HepG2 (cell line): Measurements from ENCODE around the gene C4BPA. TPM values are rescaled to one million over a fixed set of nuclear protein-coding genes. Genes with fewer than 3 reads are reported as not detected.

Experiments
- CERS6 ChIP-seq: sonication (generic); formaldehyde crosslinking; IDR thresholded peaks from 2 replicates; pipeline ENCODE4 v1.5.0; 2020; ENCODE audit warnings: missing genetic modification reagents
- CREB1 ChIP-seq, 2 experiments: fragments of 450-650 bp in 1 of 2; IDR thresholded peaks; 2 replicates each; pipeline ENCODE4 v1.6.1; 2016 to 2017; ENCODE audit warnings: control low read depth in 1 of 2, mild to moderate bottlenecking in 1 of 2, missing compliant biosample characterization in 1 of 2, missing genetic modification characterization in 1 of 2
- GATAD1 ChIP-seq: IDR thresholded peaks from 2 replicates; pipeline ENCODE4 v1.6.1; 2016; ENCODE audit warnings: missing genetic modification reagents, missing compliant biosample characterization
- HDAC1 ChIP-seq: sonication (generic); formaldehyde crosslinking; IDR thresholded peaks from 2 replicates; pipeline ENCODE4 v1.5.1; 2020; ENCODE audit warnings: mild to moderate bottlenecking, missing genetic modification reagents
- HIVEP1 ChIP-seq: sonication (generic); formaldehyde crosslinking; IDR thresholded peaks from 2 replicates; pipeline ENCODE4 v1.4.0; 2020; ENCODE audit warnings: mild to moderate bottlenecking, missing genetic modification reagents
- HMGXB4 ChIP-seq, 2 experiments: sonication (generic) in 1 of 2; formaldehyde crosslinking in 1 of 2; IDR thresholded peaks; 2 replicates each; pipeline versions ENCODE4 v1.4.0 to v1.6.1; 2018 to 2020; ENCODE audit warnings: missing genetic modification reagents in 2 of 2, borderline replicate concordance in 1 of 2, low read depth in 1 of 2, mild to moderate bottlenecking in 1 of 2, missing biosample characterization in 1 of 2
- KDM6A ChIP-seq: IDR thresholded peaks from 2 replicates; pipeline ENCODE4 v1.6.1; 2016; ENCODE audit warnings: low read depth
- MTA3 ChIP-seq: sonication (generic); formaldehyde crosslinking; IDR thresholded peaks from 2 replicates; pipeline ENCODE4 v1.4.0; 2020; ENCODE audit warnings: missing genetic modification reagents
- PAWR ChIP-seq: sonication (generic); formaldehyde crosslinking; IDR thresholded peaks from 2 replicates; pipeline ENCODE4 v1.4.0; 2020; ENCODE audit warnings: missing genetic modification reagents, mild to moderate bottlenecking, borderline replicate concordance
- POLR2AphosphoS2 ChIP-seq: IDR thresholded peaks from 2 replicates; pipeline ENCODE4 v1.6.1; 2011; ENCODE audit warnings: low read depth, low read length, improper control_type of control experiment
- RNF2 ChIP-seq: fragments of 450-650 bp; conservative IDR thresholded peaks from 2 replicates; pipeline ENCODE4 v1.6.1; 2016; ENCODE audit warnings: low read depth
- RORA ChIP-seq: sonication (generic); formaldehyde crosslinking; IDR thresholded peaks from 2 replicates; pipeline ENCODE4 v1.5.0; 2020; ENCODE audit warnings: mild to moderate bottlenecking, missing genetic modification reagents, moderate library complexity
- SOX13 ChIP-seq, 3 experiments: fragments of 450-650 bp in 1 of 3; sonication (generic) in 1 of 3; formaldehyde crosslinking in 1 of 3; IDR thresholded peaks in 2 of 3; conservative IDR thresholded peaks in 1 of 3; 2 replicates each; pipeline versions ENCODE4 v1.5.0 to v1.6.1; 2016 to 2020; ENCODE audit warnings: antibody characterized with exemption in 1 of 3, mild to moderate bottlenecking in 1 of 3, missing compliant biosample characterization in 1 of 3, missing genetic modification reagents in 1 of 3, moderate library complexity in 1 of 3
- STAG1 ChIP-seq: sonication (generic); formaldehyde crosslinking; IDR thresholded peaks from 2 replicates; pipeline ENCODE4 v1.4.0; 2020; ENCODE audit warnings: missing genetic modification reagents
- TFE3 ChIP-seq: IDR thresholded peaks from 2 replicates; pipeline ENCODE4 v1.6.1; 2016
- ZBTB34 ChIP-seq: sonication (generic); formaldehyde crosslinking; IDR thresholded peaks from 2 replicates; pipeline ENCODE4 v1.8.0; 2022; ENCODE audit warnings: mild to moderate bottlenecking, missing genetic modification reagents
- ZNF326 ChIP-seq: sonication (generic); formaldehyde crosslinking; IDR thresholded peaks from 2 replicates; pipeline ENCODE4 v1.4.0; 2020; ENCODE audit warnings: missing genetic modification reagents, borderline replicate concordance
- ZNF354B ChIP-seq: sonication (generic); formaldehyde crosslinking; IDR thresholded peaks from 2 replicates; pipeline ENCODE4 v1.8.0; 2022; ENCODE audit warnings: mild to moderate bottlenecking, missing genetic modification reagents
- ZNF431 ChIP-seq: sonication (generic); formaldehyde crosslinking; IDR thresholded peaks from 2 replicates; pipeline ENCODE4 v1.9.0; 2022; ENCODE audit warnings: missing genetic modification reagents, low read depth, mild to moderate bottlenecking, borderline replicate concordance
- ZNF557 ChIP-seq: sonication (generic); formaldehyde crosslinking; IDR thresholded peaks from 2 replicates; pipeline ENCODE4 v1.4.0; 2020; ENCODE audit warnings: missing genetic modification reagents
- ZNF703 ChIP-seq: sonication (generic); formaldehyde crosslinking; IDR thresholded peaks from 2 replicates; pipeline ENCODE4 v1.5.1; 2020; ENCODE audit warnings: missing genetic modification reagents, mild to moderate bottlenecking, moderate library complexity, borderline replicate concordance
- ZNF780A ChIP-seq: sonication (generic); formaldehyde crosslinking; IDR thresholded peaks from 2 replicates; pipeline ENCODE4 v1.8.0; 2022; ENCODE audit warnings: mild to moderate bottlenecking, missing genetic modification reagents, moderate library complexity
- ZNF83 ChIP-seq: sonication (generic); formaldehyde crosslinking; IDR thresholded peaks from 2 replicates; pipeline ENCODE4 v1.4.0; 2020; ENCODE audit warnings: missing genetic modification reagents, mild to moderate bottlenecking, borderline replicate concordance
- polyA plus RNA-seq, 8 experiments: library from polyadenylated mRNA; depleted of rRNA in 3 of 8; stranded (reverse) in 7 of 8; unstranded in 1 of 8; fragments of >200 nt; fragmentation: Illumina TruSeq in 4 of 8; extraction: Trizol in 4 of 8; gene quantifications; 2 replicates each; pipeline versions ENCODE4 v1.2.1 to v1.2.3, GENCODE V29; 2011 to 2016; ENCODE audit warnings: low read depth in 4 of 8, missing spikeins in 1 of 8, mixed read lengths in 1 of 8; ENCODE audit not compliant: insufficient read depth in 1 of 8
- total RNA-seq, 5 experiments: library from RNA; depleted of rRNA; stranded (reverse); fragments of >200 nt; fragmentation: Illumina TruSeq; extraction: Trizol; gene quantifications; 2 replicates each; pipeline ENCODE4 v1.2.3, GENCODE V29; 2016; ENCODE audit warnings: low read depth in 1 of 5

The C4BPA gene
- total and polyA plus RNA-seq, 2 of the 13 experiments (the other 11 are each of a cell fraction or from before 2014, with no cell fraction given): 32.1 to 60.1 TPM

GRCh38 chr1:207088701-207089626, 15.1 kb upstream of the C4BPA start, which contains the start of gene C4BPB (continued):
- no peak for TF ChIP-seq STAG1 (CRISPR knock-in tag)
- no peak for TF ChIP-seq ZNF83 (CRISPR knock-in tag)
- TF ChIP-seq ZBTB34 (CRISPR knock-in tag): peak; percentile 99
- no peak for TF ChIP-seq ZNF780A (CRISPR knock-in tag)
- no peak for TF ChIP-seq POLR2AphosphoS2
- no peak for TF ChIP-seq ZNF326
- TF ChIP-seq MTA3 (CRISPR knock-in tag): no peak
- peak; percentile 51; the same call in 1 of the 2 replicates for TF ChIP-seq SOX13 (IDR thresholded peaks at IDR 0.05)
- TF ChIP-seq SOX13 (CRISPR knock-in tag; conservative IDR thresholded peaks at IDR 0.05 in 1 of 2, IDR thresholded peaks at IDR 0.05 in 1 of 2): peak in 1 of 2 experiments; percentile 81; a peak in 2 of 4 replicates
- no peak for TF ChIP-seq PAWR (CRISPR knock-in tag)
- no peak for TF ChIP-seq RNF2
- peak; percentile 73 for TF ChIP-seq TFE3
- no peak for TF ChIP-seq CREB1 (IDR thresholded peaks at IDR 0.05)
- peak; percentile 69 for TF ChIP-seq CREB1 (CRISPR knock-in tag; IDR thresholded peaks at IDR 0.05)
- TF ChIP-seq ZNF703: no peak
- TF ChIP-seq HIVEP1 (CRISPR knock-in tag): no peak
- TF ChIP-seq HDAC1: peak; percentile 89
- no peak for TF ChIP-seq ZNF354B (CRISPR knock-in tag)
- TF ChIP-seq ZNF431 (CRISPR knock-in tag): no peak
- no peak for TF ChIP-seq RORA (CRISPR knock-in tag)
- peak; percentile 63 for TF ChIP-seq GATAD1 (CRISPR knock-in tag)
- TF ChIP-seq CERS6 (CRISPR knock-in tag): no peak
- peak; percentile 99 for TF ChIP-seq KDM6A
- TF ChIP-seq ZNF557 (CRISPR knock-in tag): no peak
- peak; percentile 60 to 62; a peak in 2 of 4 replicates for TF ChIP-seq HMGXB4 (CRISPR knock-in tag; IDR thresholded peaks at IDR 0.05; ENCODE audit: borderline replicate concordance in 1 of 2, low read depth in 1 of 2)
